ENCODE results near the gene CASP7. TPM values are rescaled to one million over a fixed set of nuclear protein-coding genes. Genes with fewer than 3 reads are reported as not detected.
"Not testable (repeated sequence)": the region's sequence is repeated elsewhere in the genome, so short reads cannot be mapped to it uniquely, and the experiment has no call there.

Gene CASP7
- total RNA-seq, 2 donors from 2014 or later = 8.5 to 10.6 TPM

GRCh38 chr10:113756940-113757543, 77.3 kb downstream of the CASP7 start:
- Mint-ChIP-seq H3K36me3 (no peaks in the 10 kb centered on the region), H3K9me3 (no peaks in the 10 kb centered on the region), H3K27ac (no peak overlapping the region)
- no peak for ATAC-seq
- DNase-seq (ENCODE audit: low spot score in 2 of 2) = no peak

DNA sequence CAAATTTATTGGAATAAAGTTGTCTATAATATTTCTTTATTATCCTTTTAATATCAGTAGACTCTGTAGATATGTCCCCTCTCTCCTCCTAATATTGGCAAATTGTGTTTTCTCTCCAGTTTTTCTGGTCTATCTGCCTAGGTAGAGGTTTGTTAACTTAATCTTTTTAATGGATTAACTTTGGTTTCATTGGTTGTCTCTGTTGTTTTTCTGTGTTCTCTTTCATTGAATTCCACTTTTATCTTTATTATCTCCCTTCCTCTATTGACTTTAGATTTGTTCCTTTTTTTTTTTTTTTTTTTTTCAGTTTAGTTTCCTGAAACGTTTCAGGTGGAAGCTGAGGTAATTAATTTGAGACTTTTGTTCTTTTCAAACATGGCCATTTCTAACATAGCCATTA, 82.4 kb downstream of the CASP7 start:
- ATAC-seq (no peak), DNase-seq (ENCODE audit: low spot score in 2 of 2) (no peak)
- H3K27ac Mint-ChIP-seq = no peak overlapping the region
- peaks cover 0 to 3% of the 10 kb centered on the region in 2 donors for H3K9me3 Mint-ChIP-seq
- no peaks in the 10 kb centered on the region for H3K36me3 Mint-ChIP-seq

DNA sequence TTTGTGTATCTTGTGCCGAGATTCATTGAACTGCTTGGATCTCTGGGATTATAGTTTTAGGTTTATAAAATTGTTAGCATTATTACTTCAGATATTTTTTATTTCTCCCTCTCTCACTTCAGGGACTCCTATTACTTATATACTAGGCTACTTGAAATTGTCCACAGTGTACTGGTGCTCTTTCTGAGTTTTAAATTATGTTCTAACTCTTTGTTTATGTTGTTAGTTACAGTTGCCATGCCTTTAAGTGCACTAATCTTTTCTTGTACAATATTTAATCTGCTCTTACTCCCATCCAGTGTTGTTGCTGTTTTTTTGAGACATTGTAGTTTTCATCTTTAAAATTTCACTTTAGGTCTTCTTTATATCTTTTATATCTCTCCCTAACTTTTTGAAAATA, 84.9 kb downstream of the CASP7 start:
- ATAC-seq (no peak), DNase-seq (ENCODE audit: low spot score in 2 of 2) (no peak)

GRCh38 chr10:113765910-113766309, 86.2 kb downstream of the CASP7 start:
- peaks cover 0 to 3% of the 10 kb centered on the region in 2 donors for H3K9me3 Mint-ChIP-seq

More for the DNA sequence above, 84.9 kb downstream of the CASP7 start:
- H3K9me3 Mint-ChIP-seq = peaks cover 0 to 3% of the 10 kb centered on the region in 2 donors
- no peak overlapping the region for H3K27ac Mint-ChIP-seq
- no peaks in the 10 kb centered on the region for H3K36me3 Mint-ChIP-seq

DNA sequence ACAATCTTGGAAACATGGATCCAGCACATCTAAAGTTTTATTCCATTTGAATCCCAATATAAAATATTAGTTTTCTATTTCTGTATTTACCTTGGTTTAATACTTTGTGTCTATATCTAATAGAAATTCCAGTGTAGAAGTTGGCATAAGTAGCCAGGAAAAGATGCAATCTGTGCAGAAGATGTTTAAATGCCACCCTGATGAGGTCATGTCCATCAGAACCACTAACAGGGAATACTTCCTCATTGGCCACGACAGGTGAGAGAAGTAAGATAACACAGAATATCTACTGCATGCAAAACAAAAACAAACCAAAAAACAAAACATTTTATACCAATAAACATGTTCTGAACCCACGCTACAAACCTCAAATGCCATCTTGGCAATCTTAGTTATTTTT, 87.5 kb downstream of the CASP7 start:
- no peaks in the 10 kb centered on the region for H3K36me3 Mint-ChIP-seq

More at GRCh38 chr10:113765910-113766309, 86.2 kb downstream of the CASP7 start:
- Mint-ChIP-seq H3K36me3 (no peaks in the 10 kb centered on the region), H3K27ac (no peak overlapping the region)
- ATAC-seq (no peak), DNase-seq (ENCODE audit: low spot score in 2 of 2) (no peak)

DNA sequence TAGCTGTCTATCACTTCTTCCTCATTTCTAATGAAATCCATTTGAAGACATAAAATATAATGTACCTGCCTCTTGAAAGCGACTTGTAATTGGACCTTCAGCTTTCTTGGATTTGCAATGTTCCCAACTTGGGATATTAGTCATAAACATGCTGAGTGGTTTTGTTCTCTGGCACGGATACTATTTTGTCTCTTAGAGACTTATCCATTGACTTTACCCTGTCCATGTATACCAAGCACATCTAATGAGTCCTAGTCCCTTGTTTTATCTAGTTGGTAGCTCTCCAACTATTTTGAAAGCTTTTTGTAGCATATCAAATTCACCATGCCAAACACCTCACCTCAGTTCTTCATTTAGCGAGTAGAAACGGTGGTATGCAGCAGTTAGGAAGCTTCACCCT, 90.6 kb downstream of the CASP7 start:
- no peak for DNase-seq (ENCODE audit: low spot score in 2 of 2)
- Mint-ChIP-seq H3K27ac (no peak overlapping the region), H3K9me3 (no peaks in the 10 kb centered on the region), H3K36me3 (no peaks in the 10 kb centered on the region)
- no peak for ATAC-seq

More for the DNA sequence above, 87.5 kb downstream of the CASP7 start:
- DNase-seq (ENCODE audit: low spot score in 2 of 2) = no peak
- no peak overlapping the region for H3K27ac Mint-ChIP-seq
- no peak for ATAC-seq
- H3K9me3 Mint-ChIP-seq = peaks cover 0 to 3% of the 10 kb centered on the region in 2 donors

DNA sequence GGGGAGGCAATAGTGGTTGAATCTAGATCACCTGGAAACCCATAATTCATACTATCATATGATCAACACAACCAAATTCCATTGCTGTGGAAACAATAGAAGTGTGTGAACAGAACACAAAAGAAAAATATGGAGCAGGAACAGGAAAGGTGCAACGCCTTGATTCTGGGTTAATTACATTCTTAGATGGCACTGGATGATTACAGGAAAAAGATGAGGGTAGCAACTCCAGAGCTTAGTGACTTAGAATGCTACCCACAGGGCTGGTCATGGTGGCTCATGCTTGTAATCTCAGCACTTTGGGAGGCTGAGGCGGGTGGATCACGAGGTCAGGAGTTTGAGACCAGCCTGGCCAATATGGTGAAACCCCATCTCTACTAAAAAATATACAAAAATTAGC, 91.4 kb downstream of the CASP7 start:
- not testable (repeated sequence) for ATAC-seq; DNase-seq (ENCODE audit: low spot score in 2 of 2); H3K9me3 Mint-ChIP-seq; H3K36me3 Mint-ChIP-seq; H3K27ac Mint-ChIP-seq

DNA sequence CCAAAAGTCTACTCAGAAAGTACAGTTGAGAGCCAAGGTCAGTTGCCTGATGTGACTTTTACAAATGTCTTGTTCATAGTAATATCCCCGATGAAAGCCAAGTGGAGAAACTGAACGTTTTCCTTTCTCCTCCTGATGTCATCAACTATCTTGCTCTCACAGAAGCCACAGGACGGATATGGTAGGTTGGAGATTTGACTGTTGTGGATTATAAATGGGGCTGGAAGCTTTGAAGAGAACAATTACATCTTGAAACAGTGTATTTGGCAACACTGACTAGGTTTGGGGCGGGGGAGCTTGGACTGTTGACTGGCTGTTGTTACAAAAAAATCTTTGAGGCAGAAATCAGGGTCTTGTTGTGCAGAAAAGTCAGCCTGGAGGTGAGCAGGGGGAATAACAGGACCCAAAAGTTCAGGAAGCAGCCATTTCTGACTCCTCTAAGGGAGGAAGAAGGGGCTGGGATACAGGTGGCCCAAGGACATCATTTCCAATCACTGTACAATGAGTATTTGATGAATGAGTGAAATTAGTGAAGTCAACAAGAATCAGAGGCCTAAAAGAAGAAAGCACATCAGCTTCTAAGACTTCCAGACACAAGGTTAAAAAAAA, 96.1 kb downstream of the CASP7 start:
- DNase-seq (ENCODE audit: low spot score in 2 of 2) (no peak), ATAC-seq (no peak)
- Mint-ChIP-seq H3K36me3 (no peaks in the 10 kb centered on the region), H3K27ac (no peak overlapping the region), H3K9me3 (no peaks in the 10 kb centered on the region)

DNA sequence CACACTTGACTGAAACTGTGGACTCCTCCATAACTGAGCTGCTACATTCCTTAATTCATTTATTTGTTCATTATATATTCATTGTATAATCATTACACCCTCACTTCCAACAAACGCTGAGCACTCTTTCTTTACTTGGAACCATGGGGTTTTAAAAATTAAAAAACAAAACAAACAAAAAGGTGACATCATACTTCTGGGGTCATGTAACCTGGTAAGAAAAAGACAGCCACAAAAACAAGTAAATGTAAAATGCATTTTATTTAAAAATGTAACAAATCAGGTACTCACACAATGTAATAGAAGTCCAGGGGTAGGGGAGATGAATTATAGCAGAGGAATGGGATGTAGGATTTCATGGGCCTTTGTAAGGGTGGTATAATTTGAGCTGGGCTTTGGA, 96.8 kb downstream of the CASP7 start:
- no peaks in the 10 kb centered on the region for H3K36me3 Mint-ChIP-seq
- DNase-seq (ENCODE audit: low spot score in 2 of 2) (no peak), ATAC-seq (no peak)
- H3K27ac Mint-ChIP-seq = no peak overlapping the region
- no peaks in the 10 kb centered on the region for H3K9me3 Mint-ChIP-seq

Other genes starting within 250 kb of the CASP7 start
- gene HABP2, start 126.9 kb upstream of the CASP7 start, total RNA-seq = not detected
- gene NRAP, start 15.9 kb upstream of the CASP7 start, total RNA-seq = not detected
- gene PLEKHS1, start 71.8 kb downstream of the CASP7 start, total RNA-seq = not detected
- gene DCLRE1A, start 174.2 kb downstream of the CASP7 start, total RNA-seq = 10 to 100 TPM in 1 of 2 donors, 1 to 10 TPM in 1; 2.6 to 13.6 TPM
- gene NHLRC2, start 174.7 kb downstream of the CASP7 start, total RNA-seq = 10 to 100 TPM in 1 of 2 donors, 1 to 10 TPM in 1; 7.4 to 23.0 TPM